ENCODE results near the gene LSS.

DNA sequence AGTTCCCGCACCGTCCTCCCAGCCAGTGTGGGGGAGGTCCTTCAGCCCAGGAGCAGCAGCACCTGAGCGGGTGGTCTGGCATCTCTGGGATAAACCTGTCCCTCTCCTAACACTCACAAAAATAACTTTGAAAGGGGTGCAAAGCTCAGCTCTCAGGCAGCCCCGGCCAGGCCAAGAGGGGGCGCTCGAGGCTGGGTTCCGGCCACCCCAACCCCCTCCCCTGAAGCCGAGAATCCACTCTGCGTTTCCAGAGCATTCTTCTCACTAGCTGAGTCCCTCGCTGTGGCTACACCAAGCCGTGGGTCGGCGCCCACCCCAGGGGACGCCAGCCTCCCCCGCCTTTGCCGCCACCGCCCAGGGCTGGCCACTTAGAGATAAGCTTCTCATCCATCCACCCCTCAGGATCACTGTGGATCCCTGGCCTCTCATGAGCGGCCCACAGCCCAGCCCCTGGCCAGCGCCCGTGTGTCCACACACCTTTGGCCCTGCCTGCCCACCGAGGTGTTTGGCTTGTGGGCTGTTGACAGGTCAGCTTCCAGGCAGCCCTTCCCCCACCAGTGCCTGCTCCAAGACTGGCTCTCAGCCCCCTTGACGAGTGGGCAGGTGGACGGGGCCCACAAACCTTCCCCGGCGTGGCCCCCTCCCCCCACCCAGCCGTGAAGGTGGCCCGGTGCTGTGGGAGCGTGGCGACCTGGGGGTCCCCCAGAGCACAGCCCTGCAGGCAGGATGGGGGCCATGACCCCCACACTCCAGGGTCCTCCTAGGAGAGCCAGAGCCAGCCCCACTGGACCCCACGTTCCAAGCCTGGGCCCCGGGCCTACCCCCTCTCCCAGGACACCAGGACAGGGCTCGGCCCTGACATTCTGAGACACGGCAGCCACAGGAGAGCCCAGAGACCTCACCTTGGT is 75.1 kb downstream of the LSS start:
- TF ChIP-seq, protein P1, sequence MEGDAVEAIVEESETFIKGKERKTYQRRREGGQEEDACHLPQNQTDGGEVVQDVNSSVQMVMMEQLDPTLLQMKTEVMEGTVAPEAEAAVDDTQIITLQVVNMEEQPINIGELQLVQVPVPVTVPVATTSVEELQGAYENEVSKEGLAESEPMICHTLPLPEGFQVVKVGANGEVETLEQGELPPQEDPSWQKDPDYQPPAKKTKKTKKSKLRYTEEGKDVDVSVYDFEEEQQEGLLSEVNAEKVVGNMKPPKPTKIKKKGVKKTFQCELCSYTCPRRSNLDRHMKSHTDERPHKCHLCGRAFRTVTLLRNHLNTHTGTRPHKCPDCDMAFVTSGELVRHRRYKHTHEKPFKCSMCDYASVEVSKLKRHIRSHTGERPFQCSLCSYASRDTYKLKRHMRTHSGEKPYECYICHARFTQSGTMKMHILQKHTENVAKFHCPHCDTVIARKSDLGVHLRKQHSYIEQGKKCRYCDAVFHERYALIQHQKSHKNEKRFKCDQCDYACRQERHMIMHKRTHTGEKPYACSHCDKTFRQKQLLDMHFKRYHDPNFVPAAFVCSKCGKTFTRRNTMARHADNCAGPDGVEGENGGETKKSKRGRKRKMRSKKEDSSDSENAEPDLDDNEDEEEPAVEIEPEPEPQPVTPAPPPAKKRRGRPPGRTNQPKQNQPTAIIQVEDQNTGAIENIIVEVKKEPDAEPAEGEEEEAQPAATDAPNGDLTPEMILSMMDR (IDR thresholded peaks at IDR 0.05) = peak in 2 of 3 experiments; percentile 43 to 63
- TF ChIP-seq POLR2A (IDR thresholded peaks at IDR 0.05) (no peak), POLR2AphosphoS5 (IDR thresholded peaks at IDR 0.05; ENCODE audit: insufficient read depth in 1 of 2, low read depth in 1 of 2) (peak; percentile 27 to 31)

All from vagina (tissue), 2 donors.